ENCODE measurements around the gene ASTN2.

The ASTN2 gene

GRCh38 chr9:117120061-117120460, 294.8 kb downstream of the ASTN2 start:
- DNase-seq (ENCODE audit: low read depth) = no peak

GRCh38 chr9:117116084-117116483, 298.8 kb downstream of the ASTN2 start:
- DNase-seq (ENCODE audit: low read depth) = no peak

GRCh38 chr9:117114768-117115167, 300.1 kb downstream of the ASTN2 start:
- no peak for DNase-seq (ENCODE audit: low read depth)

- DNase-seq (ENCODE audit: low read depth) = no peak
Measured at GRCh38 chr9:117104716-117105495, 310.0 kb downstream of the ASTN2 start.

GRCh38 chr9:117104206-117104605, 310.7 kb downstream of the ASTN2 start:
- no peak for DNase-seq (ENCODE audit: low read depth)

- DNase-seq (ENCODE audit: low read depth) = no peak
Measured at GRCh38 chr9:117103438-117104110, 311.3 kb downstream of the ASTN2 start.

GRCh38 chr9:117101008-117101407, 313.8 kb downstream of the ASTN2 start:
- DNase-seq (ENCODE audit: low read depth) = no peak

- no peak for DNase-seq (ENCODE audit: low read depth)
Measured at GRCh38 chr9:117098331-117098730, 316.5 kb downstream of the ASTN2 start.

- no peak for DNase-seq (ENCODE audit: low read depth)
Measured at GRCh38 chr9:117097761-117098160, 317.1 kb downstream of the ASTN2 start.

GRCh38 chr9:117096138-117096537, 318.7 kb downstream of the ASTN2 start:
- DNase-seq (ENCODE audit: low read depth) = no peak

DNA sequence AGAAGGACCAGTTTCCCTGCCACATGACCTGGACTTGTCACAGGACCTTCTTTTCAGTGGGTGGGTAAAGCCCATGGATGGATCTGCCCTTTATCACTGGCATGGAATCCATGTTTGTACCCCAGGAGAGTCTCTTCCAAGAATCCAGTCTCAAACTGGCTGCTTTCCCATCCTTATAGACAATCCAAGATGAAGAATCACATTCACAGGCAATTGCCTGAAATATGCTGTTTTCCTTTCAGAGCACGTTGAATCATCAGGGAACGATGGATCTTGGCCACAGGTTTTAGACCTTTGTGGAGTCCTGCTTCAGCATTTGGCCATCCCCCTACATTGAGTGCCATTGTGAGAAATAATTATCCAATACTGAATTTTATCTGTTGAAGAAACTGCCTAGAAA, 319.8 kb downstream of the ASTN2 start:
- no peak for DNase-seq (ENCODE audit: low read depth)

DNA sequence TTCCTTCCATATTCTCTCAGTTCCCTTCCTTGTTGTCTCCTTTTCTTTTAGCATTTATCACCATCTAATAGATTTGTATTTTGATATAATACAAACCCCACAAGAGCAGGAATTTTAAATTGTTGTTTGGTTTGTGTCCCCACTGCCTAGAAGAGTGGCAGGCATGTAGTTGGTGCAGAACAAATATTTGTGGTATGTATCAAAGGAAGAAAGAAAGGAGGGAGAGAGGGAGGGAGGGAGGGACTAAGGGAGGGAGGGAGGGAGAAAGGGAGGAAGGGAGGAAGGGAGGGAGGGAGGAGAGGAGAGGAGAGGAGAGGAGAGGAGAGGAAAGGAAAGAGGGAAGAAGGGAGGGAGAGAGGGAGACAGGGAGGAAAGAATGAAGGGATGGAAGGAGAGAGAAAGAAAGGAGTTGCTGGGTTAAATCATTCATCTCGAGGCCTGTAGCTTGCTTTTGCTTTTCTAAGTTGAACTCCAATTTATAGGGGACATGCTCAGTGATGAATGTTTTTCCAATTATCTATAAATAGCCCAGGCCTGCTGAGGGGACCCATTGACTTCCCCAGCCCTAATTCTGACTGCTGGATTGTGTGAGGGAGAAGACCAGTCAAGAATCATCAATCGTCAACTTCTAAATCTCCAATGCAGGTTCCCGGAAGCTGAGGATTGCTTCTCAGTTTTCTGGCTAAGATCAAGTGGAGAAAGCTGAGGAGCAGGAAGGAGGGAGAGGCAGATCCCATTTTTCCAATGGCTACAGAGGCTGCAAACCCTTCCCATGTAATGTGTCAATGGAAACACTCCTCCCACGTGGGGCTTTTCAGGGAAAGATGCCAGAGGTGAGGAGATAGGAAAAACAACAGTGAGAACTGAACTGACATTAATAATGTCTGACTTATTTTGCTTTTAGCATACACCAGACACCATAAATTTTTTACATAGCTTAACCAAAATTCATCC, 320.7 kb downstream of the ASTN2 start:
- no peak for DNase-seq (ENCODE audit: low read depth)

DNA sequence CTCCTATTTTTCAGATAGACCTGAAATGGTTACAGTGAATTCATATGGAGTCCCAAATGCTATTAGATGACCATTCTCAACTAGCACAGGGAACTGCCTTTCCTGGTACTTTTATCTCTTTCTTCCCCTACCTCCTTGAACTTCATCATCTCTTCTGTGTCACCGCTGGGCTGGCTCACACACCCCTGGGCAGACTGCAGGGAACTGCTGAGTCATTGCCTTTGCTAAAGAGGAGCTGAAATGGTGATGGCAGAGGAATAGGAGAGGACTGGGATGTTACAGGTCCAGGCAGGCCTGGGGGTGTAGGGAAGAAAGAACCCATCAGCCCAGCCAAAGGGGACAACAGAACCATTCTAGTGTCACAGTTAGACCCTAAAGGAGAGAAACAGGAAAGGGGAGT, 322.3 kb downstream of the ASTN2 start:
- no peak for DNase-seq (ENCODE audit: low read depth)

DNA sequence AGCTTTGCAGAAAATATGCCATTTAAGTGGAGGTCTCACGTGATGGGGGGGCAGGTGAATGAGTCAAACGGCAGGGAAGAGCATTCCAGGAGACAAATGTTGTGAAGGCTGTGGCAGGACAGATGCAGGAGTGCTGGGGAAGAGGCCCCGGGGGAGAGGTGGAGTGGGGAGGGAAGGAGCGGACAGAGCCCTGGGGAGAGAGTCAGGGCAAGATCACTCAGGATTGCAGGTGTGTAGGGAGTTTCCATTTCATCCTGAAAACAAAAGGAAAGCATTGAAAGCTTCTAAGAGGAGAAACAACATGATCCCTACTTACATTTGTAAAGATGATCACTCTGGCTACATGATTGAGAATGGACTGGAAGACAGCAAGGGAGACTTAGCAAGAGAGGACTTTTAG, 323.3 kb downstream of the ASTN2 start:
- DNase-seq (ENCODE audit: low read depth) = no peak

- DNase-seq (ENCODE audit: low read depth) = no peak
Measured at GRCh38 chr9:117088786-117089185, 326.1 kb downstream of the ASTN2 start.

- DNase-seq (ENCODE audit: low read depth) = no peak
Measured at GRCh38 chr9:117088140-117088539, 326.7 kb downstream of the ASTN2 start.

DNA sequence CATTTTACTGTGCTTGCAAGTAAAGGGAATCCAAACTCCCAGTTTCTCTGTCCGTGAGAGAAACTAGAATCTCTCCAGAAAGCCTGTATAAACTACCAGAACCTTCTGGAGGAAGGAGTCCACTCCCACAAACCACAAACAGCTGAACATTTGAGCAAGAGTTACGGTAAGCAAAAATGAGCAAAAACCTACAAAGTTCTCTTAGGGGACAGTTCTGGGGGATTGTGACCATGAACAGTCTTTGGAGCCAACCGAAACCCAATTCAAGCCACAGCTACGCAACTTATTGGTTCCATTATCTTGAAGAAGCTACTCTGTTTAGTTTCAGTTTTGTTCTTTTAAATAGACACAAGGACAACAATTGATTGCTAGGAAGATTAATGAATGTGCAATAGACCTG, 330.6 kb downstream of the ASTN2 start:
- DNase-seq (ENCODE audit: low read depth) = no peak

DNA sequence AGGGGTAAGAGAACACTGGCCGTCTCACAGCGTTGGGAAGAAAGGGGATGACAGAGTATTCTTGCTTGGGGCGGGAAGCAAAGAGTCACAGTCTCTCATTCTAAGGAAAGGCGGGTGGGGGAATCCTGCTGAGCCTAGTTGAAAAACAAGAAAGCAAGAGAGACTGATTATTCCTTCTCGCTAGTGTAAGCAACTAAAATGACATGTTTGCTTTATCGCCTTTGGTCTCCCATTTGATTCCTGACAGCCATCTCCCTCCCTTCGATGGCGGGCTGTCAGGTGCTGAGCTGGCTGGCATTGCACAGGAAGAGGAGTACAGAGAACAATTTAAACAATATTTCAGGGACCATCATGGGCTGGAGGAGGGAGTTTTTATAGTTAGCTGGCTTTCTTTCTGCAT, 331.3 kb downstream of the ASTN2 start:
- DNase-seq (ENCODE audit: low read depth) = no peak

GRCh38 chr9:117081641-117082317, 333.1 kb downstream of the ASTN2 start:
- no peak for DNase-seq (ENCODE audit: low read depth)

DNA sequence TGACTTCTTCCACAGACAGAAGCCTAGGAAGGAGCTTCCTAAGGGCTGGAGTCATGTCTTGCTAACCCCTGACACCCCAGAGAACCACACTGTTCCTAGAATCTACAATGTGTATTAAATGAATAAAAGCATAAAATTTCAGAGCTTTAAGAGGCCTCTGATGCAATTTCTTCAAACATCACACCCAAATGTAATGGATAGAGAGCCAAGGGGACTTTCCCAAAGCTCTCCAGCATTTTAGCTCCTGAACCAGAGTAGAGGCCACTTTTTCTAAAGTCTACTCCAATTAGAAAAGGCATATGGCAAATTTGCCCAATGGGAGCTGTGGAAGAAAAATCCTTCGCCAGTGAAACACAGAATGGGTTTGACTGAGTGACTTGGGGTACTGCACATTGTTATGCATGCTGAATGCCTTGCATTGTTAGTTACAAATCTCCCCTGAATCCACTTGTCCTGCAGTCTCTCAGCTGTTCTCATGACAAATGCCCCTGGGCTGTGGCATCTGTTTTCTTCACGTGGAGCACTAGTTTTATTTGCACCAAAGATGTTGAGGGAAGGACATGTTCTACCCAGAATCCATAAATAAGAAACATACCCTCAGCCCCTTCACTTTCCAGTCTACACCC, 334.0 kb downstream of the ASTN2 start:
- no peak for DNase-seq (ENCODE audit: low read depth)

- DNase-seq (ENCODE audit: low read depth) = no peak
Measured at GRCh38 chr9:117076571-117077290, 338.1 kb downstream of the ASTN2 start.

All from stimulated activated CD8-positive, alpha-beta memory T cell treated with anti-CD3 and anti-CD28 coated beads, Interleukin-7, amount 100 ng/mL, for 24 hours (primary cell).